Measurements from ENCODE around the gene MBOAT1.

DNA sequence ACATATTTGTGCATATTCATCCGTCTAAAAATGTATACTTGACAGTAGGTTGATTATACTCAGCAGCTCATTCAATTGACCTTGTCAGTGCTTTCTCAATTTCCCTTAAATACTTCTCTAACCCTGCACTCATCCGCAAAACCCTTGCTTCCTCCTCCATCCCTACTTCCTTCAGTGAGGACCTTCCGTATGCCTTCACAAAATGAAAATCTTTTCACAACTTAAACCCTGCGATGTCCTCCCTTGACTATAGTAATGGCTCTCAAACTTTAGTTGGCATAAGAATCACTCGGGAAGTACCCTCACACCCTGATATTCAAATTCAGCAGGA is 5.2 kb downstream of the MBOAT1 start:
- TF ChIP-seq POLR2A (IDR thresholded peaks at IDR 0.05; ENCODE audit: low read depth, low read length) (no peak), POLR2AphosphoS5 (IDR thresholded peaks at IDR 0.05; ENCODE audit: low read depth, low read length) (no peak), TAF1 (IDR thresholded peaks at IDR 0.05; ENCODE audit: low read depth, low read length) (no peak), POU2F2 (IDR thresholded peaks at IDR 0.05; ENCODE audit: low read depth, low read length) (no peak)
